ENCODE measurements around the gene GPR132.

DNA sequence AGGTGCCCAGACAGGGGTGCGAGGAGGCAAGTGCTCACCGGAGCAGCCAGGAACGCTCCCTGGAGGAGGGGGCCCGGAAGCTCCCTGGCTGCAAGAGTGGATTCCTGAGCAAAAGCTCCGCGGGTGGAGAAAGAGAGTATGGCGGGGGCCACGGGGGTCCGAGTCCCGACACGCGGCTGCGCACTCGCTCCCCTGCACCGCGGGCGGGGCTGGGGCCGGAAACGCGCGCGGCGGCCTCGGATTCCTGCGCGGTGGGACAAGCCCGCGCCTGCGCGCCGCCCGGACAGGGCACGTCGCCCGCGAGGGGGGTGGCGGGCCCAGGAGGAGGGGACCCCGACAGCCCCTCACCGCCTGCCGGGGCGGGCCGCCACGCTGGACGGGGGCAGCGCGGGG lies 27.8 kb upstream of the GPR132 start:
- TF ChIP-seq, protein P1, sequence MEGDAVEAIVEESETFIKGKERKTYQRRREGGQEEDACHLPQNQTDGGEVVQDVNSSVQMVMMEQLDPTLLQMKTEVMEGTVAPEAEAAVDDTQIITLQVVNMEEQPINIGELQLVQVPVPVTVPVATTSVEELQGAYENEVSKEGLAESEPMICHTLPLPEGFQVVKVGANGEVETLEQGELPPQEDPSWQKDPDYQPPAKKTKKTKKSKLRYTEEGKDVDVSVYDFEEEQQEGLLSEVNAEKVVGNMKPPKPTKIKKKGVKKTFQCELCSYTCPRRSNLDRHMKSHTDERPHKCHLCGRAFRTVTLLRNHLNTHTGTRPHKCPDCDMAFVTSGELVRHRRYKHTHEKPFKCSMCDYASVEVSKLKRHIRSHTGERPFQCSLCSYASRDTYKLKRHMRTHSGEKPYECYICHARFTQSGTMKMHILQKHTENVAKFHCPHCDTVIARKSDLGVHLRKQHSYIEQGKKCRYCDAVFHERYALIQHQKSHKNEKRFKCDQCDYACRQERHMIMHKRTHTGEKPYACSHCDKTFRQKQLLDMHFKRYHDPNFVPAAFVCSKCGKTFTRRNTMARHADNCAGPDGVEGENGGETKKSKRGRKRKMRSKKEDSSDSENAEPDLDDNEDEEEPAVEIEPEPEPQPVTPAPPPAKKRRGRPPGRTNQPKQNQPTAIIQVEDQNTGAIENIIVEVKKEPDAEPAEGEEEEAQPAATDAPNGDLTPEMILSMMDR (IDR thresholded peaks at IDR 0.05 in 8 of 11, conservative IDR thresholded peaks at IDR 0.05 in 3 of 11), result no peak
- TF ChIP-seq POLR2A (IDR thresholded peaks at IDR 0.05) (peak in 1 of 3 donors; percentile 19), POLR2AphosphoS5 (IDR thresholded peaks at IDR 0.05) (peak; percentile 6 to 75 (median 63))
